GM18519 (cell line): ENCODE data around the gene MSI2.

Experiments used
- ATAC-seq: cut with Tn5 transposase; IDR thresholded peaks from one replicate; pipeline ENCODE4 v1.9.1; 2021; ENCODE audit warnings: mild to moderate bottlenecking, moderate library complexity; ENCODE audit not compliant: unreplicated experiment, low FRiP score

The MSI2 gene

DNA sequence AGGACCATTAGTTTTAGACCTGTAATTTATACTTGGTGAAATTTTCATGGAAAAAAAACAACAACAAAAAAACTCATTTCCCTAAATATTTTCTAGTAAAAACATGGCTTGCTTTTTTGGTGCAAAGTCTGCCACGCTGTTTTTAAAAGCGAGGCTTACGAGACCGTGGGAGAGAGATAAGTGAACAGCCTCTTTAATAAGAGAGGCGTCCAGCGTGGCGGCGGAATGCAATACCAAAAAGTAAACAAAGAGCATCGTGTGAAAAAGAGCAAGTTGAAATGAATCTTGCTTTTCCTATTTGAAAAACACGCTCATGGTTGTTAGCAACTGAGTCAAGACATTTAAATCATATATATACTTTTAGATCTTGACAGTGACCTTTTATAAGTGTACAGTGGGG is 10.5 kb upstream of the MSI2 start:
- ATAC-seq: no peak

GRCh38 chr17:57246257-57246656 is 10.1 kb upstream of the MSI2 start:
- ATAC-seq: no peak

- no peak for ATAC-seq
Observed at GRCh38 chr17:57247261-57247660, 9.1 kb upstream of the MSI2 start.

- ATAC-seq: no peak
Observed at GRCh38 chr17:57247913-57248312, 8.4 kb upstream of the MSI2 start.

- no peak for ATAC-seq
Observed at GRCh38 chr17:57249520-57249919, 6.8 kb upstream of the MSI2 start.

GRCh38 chr17:57251211-57251787 is 5.0 kb upstream of the MSI2 start:
- no peak for ATAC-seq

- ATAC-seq: no peak
Observed at GRCh38 chr17:57253362-57254065, 2.8 kb upstream of the MSI2 start.

DNA sequence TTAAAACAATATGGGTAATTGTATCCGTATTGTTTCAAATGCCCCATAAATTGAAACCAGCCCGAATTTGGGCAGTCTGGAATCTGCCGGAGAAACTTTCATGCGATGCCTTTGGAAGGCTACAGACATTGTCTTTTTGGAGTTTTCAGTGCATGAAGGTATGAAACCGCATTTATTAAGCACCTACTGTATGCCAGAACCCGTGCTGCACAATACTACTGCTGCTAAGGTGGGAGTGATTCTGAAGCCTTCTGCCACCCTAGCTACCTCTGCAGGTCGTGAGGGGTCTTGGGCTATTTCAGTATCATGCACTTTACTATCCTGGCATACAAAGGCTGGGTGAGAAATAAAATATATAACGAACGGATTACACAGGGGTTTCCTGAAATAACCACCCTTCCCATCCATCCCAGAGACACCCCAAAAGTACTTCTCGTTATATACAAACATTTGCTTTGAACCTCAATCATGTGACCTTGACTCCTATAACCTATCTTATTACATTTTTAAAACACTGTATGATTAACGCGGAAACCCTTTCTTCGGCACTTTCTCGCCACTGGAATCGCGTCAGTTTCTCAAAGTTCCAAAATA is 1.0 kb upstream of the MSI2 start:
- ATAC-seq: no peak

GRCh38 chr17:57256708-57257112 is 387 bp downstream of the MSI2 start:
- ATAC-seq: no peak

DNA sequence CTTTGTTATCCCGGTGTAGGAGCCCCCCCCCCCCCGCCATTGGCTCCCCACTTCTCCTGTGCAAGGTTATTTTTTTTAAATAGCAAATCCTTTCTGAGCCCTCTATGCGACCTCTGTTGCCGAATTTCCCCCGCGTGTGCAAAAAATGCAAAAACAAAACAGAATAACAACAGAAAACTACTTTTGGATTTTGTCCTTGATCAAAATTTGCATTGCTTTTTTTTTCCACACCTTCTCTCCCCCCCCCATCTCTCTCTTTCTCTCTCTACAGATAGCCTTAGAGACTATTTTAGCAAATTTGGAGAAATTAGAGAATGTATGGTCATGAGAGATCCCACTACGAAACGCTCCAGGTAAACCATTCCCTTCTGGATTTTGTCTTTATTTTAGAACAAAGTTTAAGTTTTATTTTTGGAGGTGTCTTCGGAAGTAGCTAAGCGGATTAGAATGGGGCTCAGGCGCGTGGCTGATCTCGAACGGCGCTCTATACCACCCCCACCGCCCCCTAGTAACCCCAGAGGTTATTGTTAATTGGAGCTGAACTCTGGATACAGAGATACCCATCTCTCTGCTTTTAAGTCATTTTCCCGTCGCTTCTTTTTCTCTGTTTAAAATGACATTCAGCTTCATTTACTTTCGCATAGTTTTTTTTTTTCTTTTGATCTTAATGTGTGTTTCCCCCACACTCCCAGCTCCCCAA is 1.0 kb downstream of the MSI2 start:
- ATAC-seq: no peak

GRCh38 chr17:57257895-57258851 is 1.9 kb downstream of the MSI2 start:
- no peak for ATAC-seq

GRCh38 chr17:57259306-57259705 is 3.0 kb downstream of the MSI2 start:
- ATAC-seq: no peak

- no peak for ATAC-seq
Observed at GRCh38 chr17:57259817-57260216, 3.5 kb downstream of the MSI2 start.

GRCh38 chr17:57260325-57261083 is 4.2 kb downstream of the MSI2 start:
- ATAC-seq: no peak

DNA sequence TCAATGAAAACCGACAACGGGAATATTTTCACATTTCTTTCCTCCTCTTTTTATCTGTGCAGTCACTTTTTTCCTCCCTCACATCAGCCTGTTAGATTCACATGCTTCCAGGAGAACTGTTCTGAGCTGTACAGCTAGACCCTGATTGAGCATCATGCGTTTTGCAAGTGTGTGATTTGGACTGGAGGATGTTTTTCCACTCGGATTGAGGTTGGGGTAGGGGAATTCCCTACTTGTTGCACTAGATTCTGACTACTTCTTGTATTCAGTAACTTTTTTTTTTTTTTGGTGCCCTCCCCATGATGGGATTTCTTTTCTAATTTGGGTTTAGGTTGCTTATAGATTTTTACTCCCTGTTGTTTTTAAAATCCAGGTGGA is 4.8 kb downstream of the MSI2 start:
- ATAC-seq: no peak

DNA sequence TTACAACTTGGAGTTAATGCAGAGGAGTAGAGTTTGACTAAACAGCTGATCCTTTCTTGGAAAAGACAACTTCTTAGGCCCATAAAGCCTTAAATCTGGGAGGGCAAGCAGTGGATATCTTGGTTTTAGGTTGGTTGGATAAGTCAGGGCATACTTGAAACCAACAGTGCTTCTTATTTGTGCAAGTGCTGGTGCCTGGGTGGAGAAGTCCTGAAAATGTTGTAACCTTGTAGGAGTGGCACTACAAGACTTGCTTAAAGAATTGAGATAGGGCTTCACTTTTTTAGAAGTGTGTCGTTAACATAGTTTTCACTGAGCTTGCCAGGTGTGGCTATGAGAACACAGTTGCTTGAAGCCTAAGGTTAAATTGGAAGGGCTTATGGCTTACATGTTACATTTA is 6.2 kb downstream of the MSI2 start:
- no peak for ATAC-seq

- no peak for ATAC-seq
Observed at GRCh38 chr17:57264250-57264649, 7.9 kb downstream of the MSI2 start.

DNA sequence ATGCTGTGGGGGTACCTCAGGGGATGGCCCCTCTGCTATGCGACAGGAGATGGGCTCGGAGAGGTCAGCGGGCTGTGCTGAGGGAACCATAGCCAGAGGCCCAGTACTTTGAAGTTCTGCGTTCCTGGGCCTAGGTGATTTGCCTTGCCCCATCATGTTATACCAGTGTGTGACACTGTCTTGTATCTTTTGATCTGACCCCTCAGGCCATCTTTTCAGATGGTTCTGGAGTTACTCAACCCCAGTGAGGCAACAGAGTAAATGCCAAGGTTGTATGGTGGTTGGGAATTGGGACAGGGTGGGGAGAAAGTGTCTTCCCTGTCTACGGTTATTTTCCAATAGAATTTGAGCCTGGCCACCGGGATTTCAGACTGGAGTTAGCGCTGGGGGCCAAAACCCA is 8.5 kb downstream of the MSI2 start:
- ATAC-seq: no peak

DNA sequence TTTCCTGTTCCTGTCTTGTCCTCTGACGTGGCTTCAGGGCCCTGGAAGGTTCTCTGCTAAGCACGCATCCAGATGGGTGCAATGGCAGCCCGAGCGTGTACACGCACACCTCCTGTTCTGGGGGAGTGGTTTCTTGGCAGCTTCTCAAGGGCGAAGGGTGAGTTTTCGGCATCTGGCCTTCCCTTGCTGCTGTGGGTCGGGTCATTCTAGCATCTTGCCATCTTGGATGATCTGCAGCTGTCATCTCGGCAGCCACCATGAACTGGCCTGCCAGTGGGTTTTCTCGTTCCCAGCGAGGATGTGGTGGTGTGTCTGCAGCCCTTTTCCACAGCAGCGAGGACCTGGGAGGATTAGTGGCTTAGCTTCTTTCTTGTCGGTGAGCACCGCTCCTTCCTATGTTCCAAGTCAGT is 10.6 kb downstream of the MSI2 start:
- no peak for ATAC-seq

- no peak for ATAC-seq
Observed at GRCh38 chr17:57268181-57268580, 11.9 kb downstream of the MSI2 start.
